ENCODE measurements around the gene ADH1B.

The ADH1B gene

GRCh38 chr4:99339172-99339571 lies 18.0 kb upstream of the ADH1B start:
- no peak for ATAC-seq (ENCODE audit: insufficient read depth, low read depth)
- H3K27ac ChIP-seq (ENCODE audit: low read length), result no peak overlapping the region
- H3K4me2 ChIP-seq (ENCODE audit: insufficient read depth, low read length), result no peak overlapping the region
- DNase-seq, result no peak
- H3K27me3 ChIP-seq (ENCODE audit: insufficient read depth, low read length, poor library complexity), result no peaks in the 10 kb centered on the region
- no peaks in the 10 kb centered on the region for H3K9me3 ChIP-seq (ENCODE audit: insufficient read depth, low read length, severe bottlenecking)
- H3K4me1 ChIP-seq (ENCODE audit: insufficient read depth, low read length), result no peaks in the 10 kb centered on the region
- no peaks in the 10 kb centered on the region for H3K79me2 ChIP-seq (ENCODE audit: insufficient read depth, low read length)
- H3K36me3 ChIP-seq (ENCODE audit: insufficient read depth, low read length), result no peaks in the 10 kb centered on the region
- TF ChIP-seq EZH2 (IDR thresholded peaks at IDR 0.05; ENCODE audit: borderline replicate concordance, low read depth, low read length, severe bottlenecking) (no peak), CTCF (IDR thresholded peaks at IDR 0.05; ENCODE audit: borderline replicate concordance, extremely low read depth, low read length, poor library complexity, severe bottlenecking) (no peak)
- H3K4me3 ChIP-seq (ENCODE audit: low read depth in 1 of 2, low read length in 2 of 2), result no peak overlapping the region
- no peaks in the 10 kb centered on the region for H4K20me1 ChIP-seq (ENCODE audit: insufficient read depth, low read length)
- H3K9ac ChIP-seq (ENCODE audit: low read depth, low read length), result no peak overlapping the region
- no peak overlapping the region for H2AFZ ChIP-seq (ENCODE audit: low read depth, low read length)

- Histone ChIP-seq H2AFZ (ENCODE audit: low read depth, low read length) (no peak overlapping the region), H3K27me3 (ENCODE audit: insufficient read depth, low read length, poor library complexity) (no peaks in the 10 kb centered on the region), H3K27ac (ENCODE audit: low read length) (no peak overlapping the region), H3K9ac (ENCODE audit: low read depth, low read length) (no peak overlapping the region), H3K4me2 (ENCODE audit: insufficient read depth, low read length) (no peak overlapping the region), H3K36me3 (ENCODE audit: insufficient read depth, low read length) (no peaks in the 10 kb centered on the region), H3K9me3 (ENCODE audit: insufficient read depth, low read length, severe bottlenecking) (no peaks in the 10 kb centered on the region), H4K20me1 (ENCODE audit: insufficient read depth, low read length) (no peaks in the 10 kb centered on the region), H3K4me3 (ENCODE audit: low read depth in 1 of 2, low read length in 2 of 2) (no peak overlapping the region), H3K4me1 (ENCODE audit: insufficient read depth, low read length) (no peaks in the 10 kb centered on the region), H3K79me2 (ENCODE audit: insufficient read depth, low read length) (no peaks in the 10 kb centered on the region)
- DNase-seq (no peak), ATAC-seq (ENCODE audit: insufficient read depth, low read depth) (no peak)
- TF ChIP-seq CTCF (IDR thresholded peaks at IDR 0.05; ENCODE audit: borderline replicate concordance, extremely low read depth, low read length, poor library complexity, severe bottlenecking) (no peak), EZH2 (IDR thresholded peaks at IDR 0.05; ENCODE audit: borderline replicate concordance, low read depth, low read length, severe bottlenecking) (no peak)
Measured at GRCh38 chr4:99336553-99336952, 15.4 kb upstream of the ADH1B start.

- Histone ChIP-seq H3K9ac (ENCODE audit: low read depth, low read length) (no peak overlapping the region), H3K27me3 (ENCODE audit: insufficient read depth, low read length, poor library complexity) (no peaks in the 10 kb centered on the region), H3K27ac (ENCODE audit: low read length) (no peak overlapping the region), H3K79me2 (ENCODE audit: insufficient read depth, low read length) (no peaks in the 10 kb centered on the region), H3K4me3 (ENCODE audit: low read depth in 1 of 2, low read length in 2 of 2) (no peak overlapping the region), H3K4me1 (ENCODE audit: insufficient read depth, low read length) (no peaks in the 10 kb centered on the region), H3K9me3 (ENCODE audit: insufficient read depth, low read length, severe bottlenecking) (no peaks in the 10 kb centered on the region), H3K36me3 (ENCODE audit: insufficient read depth, low read length) (no peaks in the 10 kb centered on the region), H4K20me1 (ENCODE audit: insufficient read depth, low read length) (no peaks in the 10 kb centered on the region), H2AFZ (ENCODE audit: low read depth, low read length) (no peak overlapping the region), H3K4me2 (ENCODE audit: insufficient read depth, low read length) (no peak overlapping the region)
- ATAC-seq (ENCODE audit: insufficient read depth, low read depth) (no peak), DNase-seq (no peak)
- no peak for TF ChIP-seq CTCF (IDR thresholded peaks at IDR 0.05; ENCODE audit: borderline replicate concordance, extremely low read depth, low read length, poor library complexity, severe bottlenecking)
- TF ChIP-seq EZH2 (IDR thresholded peaks at IDR 0.05; ENCODE audit: borderline replicate concordance, low read depth, low read length, severe bottlenecking), result no peak
Measured at GRCh38 chr4:99334880-99335279, 13.7 kb upstream of the ADH1B start.

GRCh38 chr4:99330648-99331047 lies 9.4 kb upstream of the ADH1B start:
- Histone ChIP-seq H3K4me3 (ENCODE audit: low read depth in 1 of 2, low read length in 2 of 2) (no peak overlapping the region), H3K9me3 (ENCODE audit: insufficient read depth, low read length, severe bottlenecking) (no peaks in the 10 kb centered on the region), H3K27me3 (ENCODE audit: insufficient read depth, low read length, poor library complexity) (no peaks in the 10 kb centered on the region), H2AFZ (ENCODE audit: low read depth, low read length) (no peak overlapping the region), H3K36me3 (ENCODE audit: insufficient read depth, low read length) (no peaks in the 10 kb centered on the region), H3K4me1 (ENCODE audit: insufficient read depth, low read length) (no peaks in the 10 kb centered on the region), H3K9ac (ENCODE audit: low read depth, low read length) (no peak overlapping the region), H3K4me2 (ENCODE audit: insufficient read depth, low read length) (no peak overlapping the region), H3K27ac (ENCODE audit: low read length) (no peak overlapping the region), H4K20me1 (ENCODE audit: insufficient read depth, low read length) (no peaks in the 10 kb centered on the region), H3K79me2 (ENCODE audit: insufficient read depth, low read length) (no peaks in the 10 kb centered on the region)
- ATAC-seq (ENCODE audit: insufficient read depth, low read depth) (no peak), DNase-seq (no peak)
- TF ChIP-seq EZH2 (IDR thresholded peaks at IDR 0.05; ENCODE audit: borderline replicate concordance, low read depth, low read length, severe bottlenecking) (no peak), CTCF (IDR thresholded peaks at IDR 0.05; ENCODE audit: borderline replicate concordance, extremely low read depth, low read length, poor library complexity, severe bottlenecking) (no peak)
